GM19238 (cell line): ENCODE results near the gene SLC39A3.

Experiments used
- DNase-seq: peaks from one replicate; pipeline ENCODE4 v3.0.0; 2011; ENCODE audit warnings: low spot score; ENCODE audit not compliant: insufficient read length

Gene SLC39A3

GRCh38 chr19:2768365-2769132 is 28.7 kb upstream of the SLC39A3 start:
- no peak for DNase-seq

DNA sequence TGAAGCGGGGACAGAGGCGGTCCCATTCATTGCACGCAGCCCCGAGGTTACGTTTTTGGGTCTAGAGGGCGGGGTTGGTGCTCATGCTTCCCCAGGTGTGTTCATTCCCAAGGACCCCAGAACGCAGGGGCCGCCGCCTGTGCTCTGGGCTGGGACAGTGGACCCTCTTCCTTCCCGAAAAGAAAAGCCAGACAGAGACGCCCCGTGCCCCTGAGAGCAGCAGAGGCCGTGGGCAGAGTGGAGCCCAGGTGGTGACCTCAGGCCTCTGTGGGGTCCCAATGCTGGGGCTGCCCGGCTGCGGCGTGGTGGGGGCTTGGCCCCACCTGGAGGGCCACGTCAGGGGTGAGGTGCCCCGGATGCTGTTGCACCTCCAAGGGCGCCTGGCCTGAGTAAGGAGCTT is 27.9 kb upstream of the SLC39A3 start:
- DNase-seq: no peak

DNA sequence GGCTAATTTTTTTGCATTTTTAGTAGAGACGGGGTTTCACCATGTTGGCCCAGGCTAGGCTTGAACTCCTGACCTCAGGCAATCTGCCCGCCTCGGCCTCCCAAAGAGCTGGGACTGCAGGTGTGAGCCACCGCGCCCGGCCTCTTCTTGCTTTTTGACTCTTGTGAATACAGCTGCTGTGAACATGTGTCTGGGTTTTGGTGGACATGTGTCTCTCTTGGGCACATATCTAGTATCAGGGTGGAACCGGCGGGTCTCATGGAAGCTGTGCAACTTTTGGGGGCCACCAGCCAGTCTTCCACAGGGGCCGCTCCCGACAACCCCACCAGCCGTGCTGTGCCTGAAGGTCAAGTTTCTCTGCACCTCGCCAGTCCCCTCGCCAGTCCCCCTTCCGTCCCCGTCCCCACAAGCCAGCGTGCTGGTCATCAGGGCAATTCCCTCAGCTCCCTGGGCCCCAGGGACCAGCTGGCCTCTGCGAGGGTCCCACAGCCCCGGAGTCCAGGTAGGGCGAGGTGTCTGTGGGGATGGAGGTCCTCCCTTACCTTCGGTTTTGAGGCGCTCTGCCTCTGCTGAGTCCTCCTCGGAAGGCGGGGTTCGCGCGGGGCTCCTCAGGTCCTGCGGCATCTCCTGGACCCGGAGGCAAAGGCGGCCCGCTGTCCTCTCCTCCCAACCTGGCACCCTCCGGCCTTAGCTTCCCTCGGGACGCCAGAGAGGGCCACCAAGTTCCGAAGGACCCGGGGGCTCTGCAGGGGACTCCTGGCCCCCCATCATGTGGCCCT is 27.0 kb upstream of the SLC39A3 start:
- no peak for DNase-seq

- DNase-seq: no peak
These were observed 25.6 kb upstream of the SLC39A3 start for GRCh38 chr19:2765376-2765775.

- no peak for DNase-seq
These were observed 25.1 kb upstream of the SLC39A3 start for GRCh38 chr19:2764945-2765344.

- DNase-seq: no peak
These were observed 23.9 kb upstream of the SLC39A3 start for GRCh38 chr19:2763687-2764086.

- no peak for DNase-seq
These were observed 23.1 kb upstream of the SLC39A3 start for GRCh38 chr19:2762783-2763496.

DNA sequence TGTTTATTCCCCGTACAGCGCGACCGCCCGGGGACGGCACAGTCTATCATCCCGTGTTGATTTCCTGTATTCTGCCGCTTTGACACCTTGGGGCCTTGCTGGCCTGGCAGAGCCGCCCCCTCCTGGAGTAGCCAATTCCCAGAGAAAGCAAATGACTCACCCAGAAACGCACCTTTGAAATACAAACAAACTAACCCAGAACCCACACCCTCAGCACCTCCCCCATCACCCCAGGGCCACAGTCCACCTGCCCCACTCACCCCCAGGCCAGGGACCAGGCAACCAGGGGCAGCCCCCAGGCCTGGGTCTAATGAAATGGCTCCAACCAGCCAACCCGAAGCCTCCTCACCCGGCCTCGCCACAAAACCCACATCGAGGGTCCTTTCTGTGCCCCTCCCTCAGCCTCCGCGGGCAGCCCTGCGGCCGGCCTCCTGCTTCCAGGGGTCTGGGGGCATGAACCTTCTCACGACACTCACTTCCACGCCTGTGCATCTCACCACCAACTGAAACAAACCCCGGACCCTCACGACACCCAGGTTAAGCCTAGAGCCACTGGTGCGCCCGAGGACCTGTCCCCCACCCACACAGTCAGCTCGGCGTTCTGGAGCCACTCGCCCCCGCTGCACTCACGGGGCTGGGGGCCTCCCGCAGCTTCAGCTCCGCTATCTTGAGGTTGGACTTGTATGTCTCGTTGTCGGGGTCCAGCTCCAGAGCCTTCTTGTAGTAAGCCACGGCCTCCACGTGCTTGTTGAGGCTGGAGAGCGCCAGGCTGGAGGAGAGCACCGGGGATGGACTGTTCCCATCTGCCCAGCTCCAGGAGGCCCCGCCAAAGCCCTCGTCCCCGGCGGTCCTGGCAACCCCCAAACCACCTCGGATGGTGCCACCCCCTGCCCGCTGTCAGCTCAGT is 22.3 kb upstream of the SLC39A3 start:
- no peak for DNase-seq

GRCh38 chr19:2761309-2761677 is 21.5 kb upstream of the SLC39A3 start:
- DNase-seq: no peak

GRCh38 chr19:2759965-2760364 is 20.1 kb upstream of the SLC39A3 start:
- no peak for DNase-seq

- DNase-seq: no peak
These were observed 19.5 kb upstream of the SLC39A3 start for GRCh38 chr19:2759362-2759761.

DNA sequence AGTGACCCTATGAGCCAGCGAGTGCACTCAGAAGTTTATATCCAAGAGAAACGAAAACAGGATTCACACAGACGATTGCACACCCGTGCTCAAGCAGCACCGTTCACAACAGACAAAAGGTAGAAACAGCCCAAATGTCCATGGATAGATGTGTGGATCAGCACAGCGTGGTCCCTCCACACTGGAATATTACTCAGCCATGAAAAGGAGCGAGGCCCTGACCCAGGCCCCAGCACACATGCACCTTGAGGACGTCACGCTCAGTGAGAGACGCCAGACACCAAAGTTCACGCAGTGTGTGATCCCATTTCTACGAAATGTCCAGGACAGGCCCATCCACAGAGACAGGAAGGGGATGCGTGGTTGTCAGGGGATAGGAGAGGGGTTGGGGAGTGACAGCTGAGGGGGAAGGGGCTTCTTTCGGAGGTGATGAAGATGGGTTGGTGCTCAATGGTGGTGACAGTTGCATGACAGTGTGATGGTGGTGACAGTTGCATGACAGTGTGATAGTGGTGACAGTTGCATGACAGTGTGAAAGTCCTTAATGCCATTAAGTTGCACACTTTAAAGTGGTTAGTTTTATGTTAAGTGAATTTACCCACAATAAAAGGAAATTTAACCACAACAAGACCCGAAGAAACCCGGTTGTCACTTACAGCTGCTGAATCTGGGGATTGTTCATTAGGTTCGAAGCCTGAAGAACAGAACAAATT is 18.9 kb upstream of the SLC39A3 start:
- no peak for DNase-seq

DNA sequence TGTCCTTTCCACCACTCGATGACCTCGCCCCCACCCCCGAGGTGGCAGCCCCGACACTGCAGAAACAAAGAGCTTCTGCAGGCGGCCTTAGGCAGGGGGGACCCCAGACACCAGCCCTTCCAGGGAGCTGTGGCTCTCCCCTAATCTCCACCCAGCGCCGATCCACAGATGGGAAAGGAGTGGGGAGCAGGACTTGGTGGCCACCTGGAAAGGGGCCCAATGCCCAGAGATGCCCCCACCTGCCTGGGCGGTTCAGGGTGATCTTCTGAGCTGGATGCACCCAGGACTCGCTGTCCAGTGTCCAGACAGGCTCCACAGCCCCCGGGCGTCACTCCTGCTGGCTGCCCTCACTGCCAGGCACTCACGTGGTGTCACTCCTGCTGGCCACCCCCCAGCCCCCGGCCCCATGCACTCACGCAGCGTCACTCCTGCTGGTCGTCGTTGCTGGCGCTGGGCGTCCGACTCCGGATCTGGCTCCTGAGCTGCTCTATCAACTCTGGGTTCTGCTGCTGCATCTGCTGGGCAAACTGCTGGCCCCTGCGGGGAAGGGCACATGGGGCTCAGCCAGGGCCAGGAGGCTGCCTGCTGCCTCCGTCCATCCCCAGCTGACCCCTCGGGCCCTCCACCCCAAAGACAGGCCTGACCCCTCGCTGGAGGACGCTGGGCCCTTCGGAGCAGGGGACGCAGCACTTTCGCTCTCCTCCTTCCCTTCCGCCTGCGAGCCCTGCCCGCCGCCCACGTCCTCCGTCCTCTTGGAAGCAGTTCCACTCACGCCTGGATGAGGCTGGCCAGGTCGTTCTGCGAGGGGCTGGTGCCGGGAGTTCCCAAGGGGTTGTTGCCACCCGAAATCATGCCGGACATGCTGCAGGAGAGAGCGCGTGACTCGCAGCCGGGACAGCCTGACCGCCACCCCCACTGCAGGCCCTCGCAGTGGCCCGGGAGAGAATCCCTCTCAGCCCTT is 17.4 kb upstream of the SLC39A3 start:
- DNase-seq: no peak

DNA sequence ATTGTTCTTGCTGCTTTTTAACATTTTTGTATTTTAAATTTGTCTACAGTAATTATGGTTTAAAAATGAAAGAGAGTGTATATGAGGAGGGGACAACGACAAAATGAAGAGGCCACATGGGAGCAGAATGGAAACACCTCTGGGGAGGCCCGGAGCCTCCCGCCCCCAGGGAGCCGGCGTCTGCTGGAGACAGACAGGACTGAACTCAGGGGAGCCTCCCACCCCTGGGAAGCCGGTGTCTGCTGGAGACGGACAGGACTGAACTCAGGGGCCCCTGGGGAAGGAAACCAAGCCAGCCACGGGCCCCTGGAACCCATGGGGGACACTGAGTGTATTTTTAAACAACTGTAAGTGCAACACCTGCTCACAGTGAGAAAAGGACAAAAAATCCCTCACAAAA is 16.7 kb upstream of the SLC39A3 start:
- DNase-seq: no peak

- no peak for DNase-seq
These were observed 16.0 kb upstream of the SLC39A3 start for GRCh38 chr19:2755811-2756210.

- no peak for DNase-seq
These were observed 15.6 kb upstream of the SLC39A3 start for GRCh38 chr19:2755448-2755705.

GRCh38 chr19:2754659-2755447 is 15.0 kb upstream of the SLC39A3 start:
- DNase-seq: no peak

- no peak for DNase-seq
These were observed 11.6 kb upstream of the SLC39A3 start for GRCh38 chr19:2751438-2751830.
